ENCODE measurements around the gene GPR132.

DNA sequence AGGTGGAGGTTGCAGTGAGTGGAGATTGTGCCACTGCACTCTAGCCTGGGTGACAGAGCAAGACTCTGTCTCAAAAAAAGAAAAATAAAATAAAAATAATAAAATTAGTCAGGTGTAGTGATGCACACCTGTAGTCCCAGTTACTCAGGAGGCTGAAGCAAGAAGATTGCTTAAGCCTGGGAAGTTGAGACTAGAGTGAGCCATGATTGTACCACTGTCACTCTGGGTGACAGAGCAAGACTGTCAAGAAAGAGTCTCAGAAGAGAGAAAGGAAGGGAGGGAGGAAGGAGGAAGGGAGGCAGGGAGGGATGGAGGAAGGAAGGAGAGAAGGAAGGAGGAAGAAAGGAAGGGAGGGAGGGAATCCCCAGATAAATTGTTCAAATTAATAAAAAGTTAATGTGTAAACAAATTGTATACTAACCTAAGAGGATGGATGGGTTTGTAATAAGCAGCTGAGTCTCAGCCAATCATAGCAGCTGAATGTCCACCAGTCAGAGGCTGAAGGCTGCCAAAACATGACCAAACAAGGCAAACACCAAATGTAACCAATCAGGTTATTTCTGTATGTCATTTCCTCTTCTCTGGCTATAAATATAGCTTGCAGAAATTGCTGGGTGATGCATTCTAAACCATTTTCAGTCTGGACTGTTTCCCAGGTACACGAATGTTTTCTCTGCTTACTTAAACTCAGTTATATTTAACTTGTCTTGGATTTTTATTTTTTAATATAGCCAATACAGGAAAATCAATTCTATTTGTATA is 38.2 kb downstream of the GPR132 start:
- TF ChIP-seq, protein P1, sequence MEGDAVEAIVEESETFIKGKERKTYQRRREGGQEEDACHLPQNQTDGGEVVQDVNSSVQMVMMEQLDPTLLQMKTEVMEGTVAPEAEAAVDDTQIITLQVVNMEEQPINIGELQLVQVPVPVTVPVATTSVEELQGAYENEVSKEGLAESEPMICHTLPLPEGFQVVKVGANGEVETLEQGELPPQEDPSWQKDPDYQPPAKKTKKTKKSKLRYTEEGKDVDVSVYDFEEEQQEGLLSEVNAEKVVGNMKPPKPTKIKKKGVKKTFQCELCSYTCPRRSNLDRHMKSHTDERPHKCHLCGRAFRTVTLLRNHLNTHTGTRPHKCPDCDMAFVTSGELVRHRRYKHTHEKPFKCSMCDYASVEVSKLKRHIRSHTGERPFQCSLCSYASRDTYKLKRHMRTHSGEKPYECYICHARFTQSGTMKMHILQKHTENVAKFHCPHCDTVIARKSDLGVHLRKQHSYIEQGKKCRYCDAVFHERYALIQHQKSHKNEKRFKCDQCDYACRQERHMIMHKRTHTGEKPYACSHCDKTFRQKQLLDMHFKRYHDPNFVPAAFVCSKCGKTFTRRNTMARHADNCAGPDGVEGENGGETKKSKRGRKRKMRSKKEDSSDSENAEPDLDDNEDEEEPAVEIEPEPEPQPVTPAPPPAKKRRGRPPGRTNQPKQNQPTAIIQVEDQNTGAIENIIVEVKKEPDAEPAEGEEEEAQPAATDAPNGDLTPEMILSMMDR (conservative IDR thresholded peaks at IDR 0.05) = no peak
- no peak for TF ChIP-seq ZFX (IDR thresholded peaks at IDR 0.05)
